Measurements from ENCODE around the gene P4HA2.
A peak's percentile ranks its signal among the peaks of the same experiment; 100 is the strongest.

- TF ChIP-seq CTCF (conservative IDR thresholded peaks at IDR 0.05; ENCODE audit: low read length) (peak; percentile 69), EZH2phosphoT487 (IDR thresholded peaks at IDR 0.05; ENCODE audit: borderline replicate concordance) (no peak)
Observed at GRCh38 chr5:132180134-132180745, 47.4 kb downstream of the P4HA2 start.
